Stimulated activated CD8-positive, alpha-beta memory T cell treated with anti-CD3 and anti-CD28 coated beads, Interleukin-12 subunit alpha, Interleukin-12 subunit beta, amount 100 ng/mL, for 1 hour (primary cell): ENCODE measurements around the gene CST7.

Source experiments
- DNase-seq: peaks from one replicate; pipeline ENCODE4 v3.0.0-alpha.2; 2020; ENCODE audit warnings: low read depth

The CST7 gene

DNA sequence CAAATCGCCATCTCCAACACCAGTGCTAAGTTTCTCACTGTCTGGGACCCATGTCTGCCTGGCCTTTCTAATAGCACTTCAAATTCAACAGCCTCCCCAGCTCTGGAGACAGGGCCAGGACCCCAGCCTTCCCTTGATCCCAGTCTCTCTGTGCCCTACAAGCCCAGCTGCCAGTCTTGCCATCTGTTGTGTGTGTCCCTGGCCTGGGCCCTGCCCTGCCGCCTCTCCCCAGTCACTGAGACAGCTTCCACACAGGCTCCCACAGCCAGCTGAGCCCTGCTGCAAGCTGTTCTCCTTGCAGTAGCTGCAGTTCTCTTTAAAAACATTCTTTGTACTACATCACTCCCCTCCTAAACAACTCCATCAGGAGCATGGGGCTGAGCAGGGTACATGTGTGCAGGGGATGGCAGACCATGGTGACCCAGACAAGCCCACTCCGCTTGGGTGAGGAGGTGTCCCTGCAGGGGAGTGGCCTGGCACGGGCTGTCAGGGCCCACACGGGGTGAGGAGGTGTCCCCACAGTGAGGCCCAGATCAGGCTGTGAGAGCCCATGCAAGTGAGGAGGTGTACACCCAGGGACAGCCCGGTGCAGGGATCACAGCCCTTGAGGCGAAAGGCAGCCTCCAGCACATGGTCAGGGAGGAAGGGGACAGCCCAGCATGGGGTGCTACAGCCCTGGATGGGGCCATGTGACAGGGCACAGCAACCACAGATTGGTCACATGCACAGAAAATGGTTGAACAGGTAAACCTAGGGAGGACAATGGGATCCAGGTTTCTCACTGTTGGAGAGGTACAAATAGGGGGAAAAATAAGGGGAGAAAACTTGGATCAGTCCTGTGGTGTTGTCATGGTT is 16.2 kb downstream of the CST7 start:
- no peak for DNase-seq

DNA sequence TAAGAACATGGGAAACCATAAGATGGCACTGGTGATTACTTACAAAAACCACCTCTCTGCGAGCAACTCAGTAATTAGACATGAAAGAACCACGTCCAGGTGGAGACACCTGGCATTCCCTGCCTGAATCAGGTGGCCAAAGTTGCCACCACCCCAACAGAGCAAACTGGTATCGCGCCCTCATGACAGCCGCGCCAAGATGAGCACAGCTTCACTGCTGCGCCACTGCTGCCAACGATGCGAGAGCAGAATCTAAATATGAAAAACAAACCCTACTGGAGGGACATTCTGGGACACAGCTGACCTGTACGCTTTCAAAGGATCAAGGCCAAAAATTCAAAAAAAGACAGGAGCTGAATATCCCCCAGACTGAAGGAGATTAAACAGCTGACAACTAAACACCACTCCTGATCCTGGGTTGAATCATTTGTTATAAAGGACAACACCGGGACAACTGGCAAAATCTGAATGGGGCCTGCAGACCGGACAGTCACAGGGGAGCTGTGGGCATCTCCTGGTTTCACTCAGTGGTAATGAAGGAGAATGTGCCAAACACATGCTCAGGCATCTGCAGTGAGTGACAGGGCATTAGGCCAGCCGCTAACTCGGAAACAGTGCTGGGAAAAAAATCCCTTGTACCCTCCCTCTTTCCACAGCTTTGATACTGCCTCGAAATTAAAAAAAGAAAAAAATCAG is 17.4 kb downstream of the CST7 start:
- no peak for DNase-seq

GRCh38 chr20:24968278-24968800 is 19.3 kb downstream of the CST7 start:
- no peak for DNase-seq

GRCh38 chr20:24969186-24970029 is 20.3 kb downstream of the CST7 start:
- no peak for DNase-seq

DNA sequence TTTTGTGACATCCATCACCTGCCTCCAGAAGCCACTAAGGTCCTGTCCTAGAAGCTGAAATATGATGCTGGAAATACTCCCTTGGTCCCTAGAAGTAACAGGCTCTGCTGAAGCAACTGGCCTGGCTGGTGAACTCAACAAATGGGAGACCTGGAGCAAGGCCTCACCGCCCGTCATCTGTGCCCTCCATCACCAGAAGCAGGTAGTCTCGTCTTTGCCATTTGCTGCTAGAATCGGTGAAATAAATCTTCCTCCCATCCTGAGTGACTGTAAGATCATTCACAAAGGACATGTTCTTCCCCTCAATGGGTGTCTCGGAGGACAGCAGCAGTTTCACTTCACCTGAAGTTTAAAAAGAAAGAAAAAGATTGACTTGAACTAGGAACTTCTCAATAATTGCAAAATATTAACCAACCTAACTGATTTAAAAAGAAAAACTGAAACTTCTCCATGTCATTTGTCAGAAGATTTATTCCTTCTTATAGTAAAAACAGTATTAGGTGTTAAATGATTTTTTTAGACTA is 21.0 kb downstream of the CST7 start:
- DNase-seq = no peak

DNA sequence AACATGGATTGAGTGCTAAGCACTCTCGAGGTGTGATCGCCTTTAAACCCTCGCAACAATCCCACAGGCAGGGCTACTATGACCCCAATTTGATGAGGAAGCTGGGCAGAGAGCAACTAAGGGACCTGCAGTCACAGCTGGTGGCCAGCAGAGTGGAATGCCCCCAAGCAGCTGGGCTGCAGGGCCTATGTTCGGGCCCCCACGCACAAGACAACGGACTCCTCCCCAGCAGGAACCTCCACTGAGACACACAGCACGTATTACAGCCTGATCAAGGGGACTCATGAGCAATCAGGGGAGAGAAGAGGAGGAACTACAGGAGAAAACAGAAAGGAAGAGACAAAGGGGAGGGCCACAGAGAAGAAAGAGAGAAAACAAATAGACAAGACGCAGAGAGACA is 21.7 kb downstream of the CST7 start:
- no peak for DNase-seq

DNA sequence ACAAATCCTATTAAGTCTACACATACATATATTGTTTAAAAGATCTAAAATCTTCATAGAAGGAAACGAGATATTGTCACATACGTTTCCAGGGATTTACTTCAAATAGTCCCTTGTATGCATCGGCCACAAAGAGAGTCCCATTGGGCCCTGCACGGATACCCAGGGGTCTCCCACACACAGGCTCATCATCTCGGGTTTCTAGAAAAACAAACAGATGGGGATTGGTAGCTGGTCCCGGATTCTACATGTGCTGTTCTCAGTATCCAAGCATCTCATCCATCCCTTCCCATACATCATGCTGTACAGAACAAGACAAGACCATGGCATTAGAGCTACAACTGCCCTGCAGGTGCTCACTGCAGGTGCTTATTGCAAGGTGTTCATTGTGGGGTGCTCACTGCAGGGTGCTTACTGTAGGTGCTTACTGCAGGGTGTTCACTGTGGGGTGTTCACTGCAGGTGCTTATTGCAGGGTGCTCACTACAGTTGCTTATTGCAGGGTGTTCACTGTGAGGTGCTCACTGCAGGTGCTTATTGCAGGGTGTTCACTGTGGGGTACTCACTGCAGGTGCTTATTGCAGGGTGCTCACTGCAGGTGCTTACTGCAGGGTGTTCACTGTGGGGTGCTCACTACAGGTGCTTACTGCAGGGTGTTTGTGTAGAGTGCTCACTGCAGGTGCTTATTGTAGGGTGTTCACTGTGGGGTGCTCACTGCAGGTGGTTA is 22.5 kb downstream of the CST7 start:
- no peak for DNase-seq

DNA sequence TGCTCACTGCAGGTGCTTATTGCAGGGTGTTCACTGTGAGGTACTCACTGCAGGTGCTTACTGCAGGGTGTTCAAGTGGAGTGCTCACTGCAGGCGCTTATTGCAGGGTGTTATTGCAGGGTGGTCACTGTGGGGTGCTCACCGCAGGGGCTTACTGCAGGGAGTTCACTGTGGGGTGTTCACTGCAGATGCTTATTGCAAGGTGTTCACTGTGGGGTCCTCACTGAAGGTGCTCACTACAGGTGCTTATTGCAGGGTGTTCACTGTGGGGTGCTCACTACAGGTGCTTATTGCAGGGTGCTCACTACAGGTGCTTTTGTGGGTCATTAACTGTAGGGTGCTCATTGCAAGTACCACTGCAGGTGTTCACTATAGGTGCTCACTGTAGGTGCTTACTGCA is 23.3 kb downstream of the CST7 start:
- DNase-seq = no peak

DNA sequence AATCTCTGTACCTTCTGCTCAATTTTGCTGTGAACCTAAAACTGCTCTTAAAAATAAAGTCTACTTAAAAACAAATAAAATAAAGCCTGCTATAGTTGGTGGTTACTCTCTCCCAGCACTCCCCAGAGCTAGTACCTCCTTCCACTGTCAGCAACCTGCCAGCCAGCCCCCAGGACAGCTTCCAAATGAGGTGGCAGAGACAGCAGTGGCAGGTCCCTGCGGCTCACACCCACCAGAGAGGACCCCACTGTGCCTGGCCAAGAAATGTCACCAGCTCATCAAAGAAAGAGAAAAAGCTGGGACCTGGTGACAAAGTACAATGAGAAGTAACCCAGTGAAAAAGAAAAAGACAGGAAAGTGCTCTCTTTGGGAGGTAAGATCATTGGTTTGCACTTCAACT is 28.3 kb downstream of the CST7 start:
- no peak for DNase-seq

- no peak for DNase-seq
These were observed 28.7 kb downstream of the CST7 start for GRCh38 chr20:24977797-24978196.

- DNase-seq = no peak
These were observed 29.4 kb downstream of the CST7 start for GRCh38 chr20:24978513-24978912.

DNA sequence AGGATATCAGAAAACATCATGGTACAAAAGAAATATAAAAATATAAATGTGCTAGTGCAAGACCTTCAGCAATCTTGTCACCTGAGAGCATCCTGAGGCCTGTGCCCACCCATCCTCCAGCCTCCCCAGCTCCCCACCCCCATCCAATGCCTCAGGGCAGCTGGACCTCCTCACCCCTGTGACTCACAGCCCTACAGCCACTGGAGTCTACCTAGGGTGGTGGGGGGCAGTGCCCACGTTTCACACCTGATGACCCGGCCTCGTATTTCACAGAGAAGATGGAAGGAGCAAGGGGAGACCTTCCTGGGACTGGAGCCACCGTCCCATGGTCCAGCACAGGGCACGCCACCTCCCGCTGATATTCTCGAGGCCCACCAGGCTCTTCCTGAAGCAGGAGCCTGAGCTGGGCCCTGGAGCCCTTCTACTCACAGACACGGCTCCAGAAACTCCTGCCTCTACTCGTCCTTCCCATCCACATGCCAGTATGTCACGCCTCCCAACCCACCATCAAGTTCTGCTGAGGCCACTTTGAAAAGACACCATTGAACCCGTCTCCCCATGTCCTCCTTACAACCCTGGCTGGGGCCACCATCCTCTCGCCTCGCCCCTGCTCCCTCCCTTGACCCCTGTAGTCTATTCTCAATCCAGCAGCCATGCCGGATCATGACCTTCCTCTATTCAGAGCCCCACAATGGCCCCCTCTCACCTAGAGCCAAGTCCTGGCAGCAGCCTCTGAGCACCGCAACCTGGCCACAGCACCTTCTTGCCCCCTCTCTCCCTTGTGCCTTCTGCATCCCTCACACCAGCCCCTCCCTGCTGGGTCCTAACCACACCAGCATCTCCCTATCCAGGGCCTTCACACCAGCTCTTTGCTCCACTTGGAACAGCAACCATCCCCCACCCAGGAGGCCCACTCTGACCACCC is 30.2 kb downstream of the CST7 start:
- DNase-seq = no peak

GRCh38 chr20:24980291-24981053 is 31.4 kb downstream of the CST7 start:
- no peak for DNase-seq

- DNase-seq = no peak
These were observed 32.2 kb downstream of the CST7 start for GRCh38 chr20:24981282-24981681.

DNA sequence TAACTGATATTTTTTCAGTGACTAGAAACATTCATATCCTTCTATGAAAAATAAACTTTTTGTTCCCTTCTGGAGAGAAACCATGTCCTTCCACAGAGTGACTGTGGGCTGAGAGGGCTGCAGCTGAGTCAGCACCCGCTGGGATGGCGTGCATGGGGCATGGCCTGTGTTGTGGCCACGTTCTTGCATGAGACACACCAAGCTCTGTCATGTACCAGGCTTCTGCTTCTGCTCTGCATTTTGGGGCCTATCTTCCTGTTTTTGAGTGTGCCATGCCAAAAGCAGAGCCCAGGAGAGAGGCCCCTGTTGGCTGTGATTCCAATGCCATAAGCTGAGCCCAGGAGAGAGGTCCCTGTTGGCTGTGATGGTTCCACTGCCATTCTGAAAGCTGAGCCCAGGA is 32.7 kb downstream of the CST7 start:
- DNase-seq = no peak

- DNase-seq = no peak
These were observed 34.8 kb downstream of the CST7 start for GRCh38 chr20:24983896-24984295.

DNA sequence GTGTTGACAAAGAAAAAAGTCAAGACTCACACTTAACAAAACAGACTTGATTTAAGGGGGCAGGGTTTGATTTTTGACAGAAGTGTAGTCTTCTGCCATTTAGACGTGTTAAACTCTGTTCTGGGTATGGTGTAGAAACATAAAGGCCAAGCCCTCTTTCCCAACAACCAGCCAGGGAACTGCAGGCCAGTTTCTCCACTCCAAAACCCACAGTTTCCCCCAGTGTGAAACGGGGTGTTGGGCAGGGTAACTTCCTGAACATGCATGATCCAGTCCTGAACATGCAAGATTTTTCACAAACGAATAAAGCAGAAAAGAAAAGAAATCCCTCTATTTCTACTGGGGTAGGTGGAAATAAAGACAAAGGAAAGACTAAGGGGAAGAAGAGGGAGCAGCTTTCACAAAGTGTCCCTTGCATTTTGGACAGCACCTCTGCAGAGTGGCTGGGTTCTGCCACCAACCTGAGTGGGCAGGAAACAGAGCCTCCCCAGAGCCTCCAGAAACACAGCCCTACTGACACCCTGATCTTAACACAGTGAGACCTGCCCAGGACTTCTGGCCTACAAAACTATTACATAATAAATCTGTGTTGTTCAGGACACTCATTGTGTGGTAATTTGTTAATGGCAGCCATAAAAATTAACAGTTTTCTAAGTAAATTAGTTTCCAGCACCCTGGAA is 36.0 kb downstream of the CST7 start:
- DNase-seq = no peak

DNA sequence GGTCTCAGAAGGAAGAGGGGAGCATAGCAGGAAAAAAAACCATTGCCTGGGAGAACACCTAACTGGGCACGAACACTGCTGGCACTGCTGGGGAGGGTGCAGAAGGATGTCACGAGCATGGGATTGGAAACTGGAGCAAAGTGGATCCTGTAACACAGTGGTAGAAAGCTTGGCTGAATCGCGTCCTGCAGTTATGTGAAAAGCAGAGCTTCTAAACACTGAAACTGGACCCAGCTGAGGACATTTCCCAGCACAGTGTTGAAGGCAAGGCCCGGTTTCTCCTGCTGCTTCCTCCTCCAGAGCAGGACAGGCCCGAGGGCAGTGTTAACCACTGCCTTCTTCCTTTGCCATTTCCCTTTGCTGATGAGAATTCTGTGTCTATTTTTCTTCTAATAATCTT is 36.7 kb downstream of the CST7 start:
- no peak for DNase-seq

GRCh38 chr20:24986436-24987015 is 37.5 kb downstream of the CST7 start:
- no peak for DNase-seq
